Placental pericyte (primary cell): ENCODE measurements around the gene FHL1. TPM values are rescaled to one million over a fixed set of nuclear protein-coding genes. Genes with fewer than 3 reads are reported as not detected.

Source experiments
- small RNA-seq: library from RNA; depleted of rRNA; stranded (forward); fragments of <200 nt; gene quantifications from one replicate; pipeline ENCODE3, GENCODE V24; 2012; ENCODE audit warnings: low replicate concordance
- total RNA-seq: library from RNA; depleted of rRNA; stranded (reverse); fragments of >200 nt; gene quantifications from 2 replicates; pipeline ENCODE4 v1.2.3, GENCODE V29; 2012

The FHL1 gene
- total RNA-seq: 69.3 and 80.1 TPM in 2 replicates

DNA sequence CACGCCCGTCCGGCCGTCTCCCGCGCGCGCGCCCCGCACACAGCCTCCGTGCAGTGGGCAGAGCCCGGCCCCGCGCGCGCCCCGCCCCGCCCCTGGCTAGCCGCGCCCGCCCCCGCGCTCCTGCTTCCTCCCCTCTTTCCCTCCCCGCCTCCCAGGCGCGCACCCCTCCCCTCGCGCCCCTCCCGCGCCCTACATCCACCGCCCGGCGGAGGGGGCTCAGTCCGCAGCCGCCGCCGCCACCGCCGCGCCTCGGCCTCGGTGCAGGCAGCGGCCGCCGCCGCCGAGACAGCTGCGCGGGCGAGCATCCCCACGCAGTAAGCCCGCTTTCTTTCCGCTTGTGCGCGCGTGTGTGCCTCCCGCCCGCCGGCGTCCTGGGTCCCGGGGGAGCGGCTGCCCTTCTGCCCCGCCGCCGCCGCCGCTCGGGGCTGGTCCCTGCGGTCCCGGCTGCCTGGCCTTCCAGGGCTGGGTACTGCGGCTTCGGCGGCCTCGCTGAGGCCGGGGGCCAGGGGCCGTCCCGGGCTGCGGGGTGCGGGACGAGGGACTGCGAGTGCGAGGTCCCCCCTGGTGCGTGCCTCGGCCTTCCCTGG, at the start of gene FHL1:
TSS of gene FHL1 (plus strand) at position 219 of the 587 bp plus-strand sequence.

DNA sequence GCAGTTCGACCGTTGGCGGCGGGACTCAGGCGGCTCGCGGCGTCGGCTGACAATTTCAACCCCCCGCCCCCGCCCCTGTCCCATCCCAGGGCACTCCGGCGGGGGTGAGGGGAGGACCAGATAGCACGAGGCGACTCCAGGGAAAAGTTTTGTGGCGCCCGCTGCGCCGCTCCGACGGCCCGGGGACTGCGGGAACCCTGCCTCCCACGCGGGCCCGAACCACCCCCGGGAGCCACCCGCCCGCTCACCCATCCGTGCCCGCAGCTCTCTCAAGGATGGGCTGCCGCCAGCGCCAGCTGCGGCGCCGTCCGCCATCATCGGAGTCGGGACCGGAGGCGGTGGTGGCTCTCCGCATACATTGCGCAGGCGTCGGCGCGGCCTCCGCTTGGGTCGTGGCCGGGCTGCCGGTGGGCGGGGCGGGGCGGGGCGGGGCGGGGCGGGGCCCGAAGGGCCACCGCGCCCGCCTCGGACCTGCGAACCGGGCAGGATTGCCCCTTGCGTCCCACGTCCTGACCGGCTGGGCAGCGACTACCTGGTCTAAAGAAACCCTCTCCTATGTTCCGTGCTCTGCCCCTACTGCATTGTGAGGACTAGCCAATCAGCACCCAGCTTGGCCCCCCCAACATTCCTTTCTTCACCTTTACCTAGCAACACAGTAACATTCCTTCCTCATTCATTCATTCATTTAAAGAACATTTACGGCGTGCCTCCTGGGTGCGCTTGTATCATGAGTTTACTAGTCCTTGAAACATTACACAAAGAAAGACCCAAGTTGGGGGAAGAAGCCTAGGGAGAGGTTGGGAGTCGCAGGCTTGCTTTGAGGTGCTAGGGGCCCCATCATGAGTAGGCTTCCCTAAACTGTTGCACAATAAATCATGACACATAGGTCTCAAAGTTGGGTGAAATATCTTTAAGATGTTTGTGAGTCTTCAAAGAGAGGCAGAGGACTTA, 104.0 kb downstream of the FHL1 start, which contains the start of gene MAP7D3:
TSS of gene MAP7D3 (minus strand) at position 360 of the 951 bp plus-strand sequence. CDS start at position 318, 42 bp downstream.

Small RNA genes lying within 50 kb of the gene (small RNA-seq; reads per million reads assigned to genes)
- gene RF01210: not detected

Other genes with a start within 250 kb of the FHL1 start
- gene MMGT1, start 173.5 kb upstream of the FHL1 start, total RNA-seq: 19.3 and 32.4 TPM in 2 replicates
- gene SLC9A6, start 162.1 kb upstream of the FHL1 start, total RNA-seq: 13.8 and 24.5 TPM in 2 replicates
- gene MAP7D3, start 103.9 kb downstream of the FHL1 start, total RNA-seq: 11.2 and 15.0 TPM in 2 replicates
- gene ADGRG4, start 153.4 kb downstream of the FHL1 start, total RNA-seq: not detected in 2 replicates